Glomerular visceral epithelial cell (primary cell): ENCODE measurements around the gene GALNT2.

Experiments
- DNase-seq: peaks from one replicate; pipeline ENCODE4 v3.0.0-alpha.2; 2016; ENCODE audit errors: extremely low spot score

Gene GALNT2

DNA sequence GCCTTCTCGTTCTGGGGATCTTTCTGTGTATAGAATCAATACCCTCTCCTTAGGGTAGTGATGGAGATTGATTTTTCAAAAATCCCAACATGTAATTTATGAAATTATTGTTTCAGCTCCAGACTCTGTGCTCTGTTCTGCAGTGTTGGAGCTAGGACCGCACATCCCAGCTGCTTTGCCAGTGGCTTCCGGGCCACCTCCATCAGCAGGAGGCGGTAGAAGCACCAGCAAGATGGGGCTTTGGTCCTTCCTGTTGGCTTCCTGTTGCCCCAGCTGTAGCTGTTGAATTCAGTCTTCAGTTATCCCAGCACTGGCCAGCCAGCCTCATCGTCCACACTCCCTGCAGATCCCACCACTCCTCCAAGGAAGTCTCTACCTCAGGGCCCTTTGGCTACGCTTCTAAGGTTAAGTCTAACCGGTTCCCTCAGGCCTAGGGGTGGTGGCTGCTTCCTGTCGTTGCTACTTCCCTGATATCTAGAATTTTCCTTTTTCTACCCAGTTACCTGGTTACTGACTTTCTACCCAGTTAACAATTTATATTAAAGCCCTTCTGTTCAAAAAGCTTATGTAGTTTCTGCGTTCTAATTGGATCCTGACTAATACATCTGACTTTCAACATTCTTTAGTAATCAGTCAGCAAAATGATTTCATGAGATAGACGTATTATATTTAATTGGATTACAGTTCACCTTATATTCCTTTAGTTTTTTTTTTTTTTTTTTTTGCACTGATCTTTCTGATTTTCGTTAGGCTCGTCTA is 24.6 kb downstream of the GALNT2 start:
- DNase-seq: no peak

GRCh38 chr1:230094746-230095145 is 27.7 kb downstream of the GALNT2 start:
- no peak for DNase-seq

DNA sequence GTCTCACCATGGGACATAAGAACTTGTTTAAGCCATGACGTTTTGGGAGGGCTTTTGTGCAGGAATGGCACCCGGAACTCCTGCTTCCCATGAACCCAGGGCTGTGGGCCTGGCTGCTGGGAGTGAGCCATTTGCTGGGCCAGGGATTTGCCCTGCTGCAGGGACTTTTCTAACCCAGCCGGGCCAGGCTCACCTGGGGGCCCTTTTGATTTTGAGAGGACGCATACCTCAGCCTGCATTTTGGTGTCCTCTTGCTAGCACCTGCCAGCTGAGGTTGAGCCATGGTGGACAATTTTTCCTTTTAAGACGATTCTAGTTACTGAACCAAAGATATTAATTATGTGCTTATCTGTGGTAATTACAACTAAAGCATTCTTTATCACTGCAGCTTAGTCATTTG is 28.9 kb downstream of the GALNT2 start:
- DNase-seq: no peak

DNA sequence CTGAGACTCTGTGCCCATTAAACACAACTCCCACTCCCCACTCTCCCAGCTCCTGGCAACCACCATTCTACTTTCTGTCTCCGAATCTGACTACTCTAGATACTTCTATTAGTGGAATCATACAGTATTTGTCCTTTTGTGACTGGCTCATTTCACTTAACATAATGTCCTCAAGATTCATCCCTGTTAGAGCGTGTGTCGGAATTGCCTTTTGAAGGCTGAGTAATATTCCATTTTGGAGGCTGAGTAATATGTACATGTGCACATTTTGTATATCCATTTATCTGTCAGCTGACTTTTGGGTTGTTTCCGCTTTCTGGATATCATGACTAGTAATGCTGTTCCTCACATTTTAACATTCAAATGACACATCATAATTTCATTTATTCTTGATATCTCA is 30.3 kb downstream of the GALNT2 start:
- no peak for DNase-seq

DNA sequence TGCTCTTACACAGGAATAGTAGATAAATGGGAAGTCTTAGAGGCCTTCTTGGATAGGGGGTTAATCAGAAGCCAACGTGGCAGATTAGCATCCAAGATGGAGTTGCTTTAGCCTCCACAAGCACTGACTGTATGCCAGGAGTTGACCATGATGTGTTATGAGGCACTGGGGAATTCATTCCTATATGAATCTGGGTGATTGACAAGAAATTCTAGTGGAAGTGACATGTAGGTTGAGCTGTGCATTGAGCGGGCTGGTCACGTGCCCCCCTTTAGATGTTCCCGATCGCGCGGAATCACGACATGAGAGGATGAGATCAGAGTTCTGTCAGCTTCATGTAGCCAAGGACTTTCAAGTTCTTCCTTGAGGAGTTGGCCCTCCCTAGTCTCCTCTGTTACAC is 31.7 kb downstream of the GALNT2 start:
- DNase-seq: no peak

DNA sequence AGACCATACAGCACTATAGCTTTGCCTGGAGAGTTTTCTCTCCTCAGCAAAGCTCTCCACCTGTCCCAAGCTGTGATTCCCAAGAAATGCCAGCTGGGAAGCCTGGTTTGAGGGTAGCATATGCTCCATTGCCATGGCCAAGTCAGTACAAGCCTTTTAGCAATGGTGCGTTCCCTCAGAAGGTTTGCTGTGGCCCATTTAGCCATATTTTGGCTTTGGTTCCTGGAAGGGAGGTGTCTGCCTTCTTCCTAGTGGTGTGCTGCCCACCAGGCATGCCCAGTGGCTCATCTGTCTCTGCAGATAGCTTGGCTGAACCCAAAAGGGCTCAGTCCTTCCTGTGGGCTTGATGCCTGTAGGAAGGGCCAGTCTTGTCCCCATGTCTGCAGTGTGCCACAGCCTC is 32.4 kb downstream of the GALNT2 start:
- no peak for DNase-seq

- no peak for DNase-seq
Measured at GRCh38 chr1:230100932-230101331, 33.9 kb downstream of the GALNT2 start.

DNA sequence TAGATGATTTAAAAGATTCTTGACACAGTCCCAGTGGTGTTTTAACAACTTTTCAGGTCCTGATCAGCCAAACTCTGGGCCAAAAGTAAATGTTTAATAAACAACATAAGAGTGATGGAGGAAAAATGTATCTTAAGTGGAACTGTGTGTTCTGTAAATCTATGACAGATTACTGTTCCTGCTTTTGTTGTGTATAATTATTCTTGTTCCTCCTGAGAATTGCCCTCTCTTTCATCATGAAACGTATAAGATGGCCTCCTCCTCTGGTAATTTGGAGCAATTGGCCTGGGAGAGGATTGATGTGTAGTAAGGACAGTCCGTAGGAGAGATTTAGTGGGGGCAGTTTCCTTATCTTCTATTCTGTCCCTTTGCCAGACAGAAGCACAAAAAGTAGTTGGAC is 34.5 kb downstream of the GALNT2 start:
- DNase-seq: no peak

DNA sequence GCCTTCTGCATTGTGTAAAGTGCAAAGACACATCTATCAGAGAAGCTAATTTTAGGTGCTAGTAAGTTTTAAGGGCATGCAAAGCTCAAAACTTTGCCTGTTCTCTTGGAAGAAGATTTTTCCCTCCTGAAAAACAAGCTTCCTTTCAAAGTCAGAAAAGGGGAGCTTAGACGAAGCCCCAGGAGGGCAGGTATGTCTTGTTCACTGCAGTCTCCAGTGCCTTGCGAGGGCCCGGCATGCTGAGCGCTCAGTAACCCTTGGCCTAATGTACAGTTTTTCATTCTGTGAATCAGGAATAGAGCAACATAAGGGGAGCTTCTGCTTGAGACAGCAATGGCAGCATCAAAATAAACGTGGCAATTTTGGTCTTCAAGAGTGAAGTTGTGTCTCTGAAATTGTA is 35.0 kb downstream of the GALNT2 start:
- DNase-seq: no peak

DNA sequence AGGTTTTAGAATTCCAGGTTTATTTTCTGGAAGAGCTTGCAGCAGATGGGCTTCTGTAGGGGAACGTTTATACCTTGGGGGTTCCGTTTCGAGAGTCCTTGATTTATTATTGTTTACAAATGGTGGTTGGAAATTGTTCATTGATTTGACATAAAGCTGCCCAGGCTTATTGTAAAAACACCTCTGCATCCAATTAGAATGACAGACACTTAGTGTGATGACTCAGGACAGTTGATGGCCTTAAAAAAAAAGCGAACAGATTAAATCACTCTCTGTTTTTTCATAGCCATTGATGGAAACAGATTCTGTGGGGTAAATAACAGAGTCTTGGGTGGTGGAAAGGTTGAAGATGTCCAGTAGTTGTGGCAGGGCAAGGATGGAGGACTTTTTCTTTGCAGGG is 35.4 kb downstream of the GALNT2 start:
- no peak for DNase-seq

DNA sequence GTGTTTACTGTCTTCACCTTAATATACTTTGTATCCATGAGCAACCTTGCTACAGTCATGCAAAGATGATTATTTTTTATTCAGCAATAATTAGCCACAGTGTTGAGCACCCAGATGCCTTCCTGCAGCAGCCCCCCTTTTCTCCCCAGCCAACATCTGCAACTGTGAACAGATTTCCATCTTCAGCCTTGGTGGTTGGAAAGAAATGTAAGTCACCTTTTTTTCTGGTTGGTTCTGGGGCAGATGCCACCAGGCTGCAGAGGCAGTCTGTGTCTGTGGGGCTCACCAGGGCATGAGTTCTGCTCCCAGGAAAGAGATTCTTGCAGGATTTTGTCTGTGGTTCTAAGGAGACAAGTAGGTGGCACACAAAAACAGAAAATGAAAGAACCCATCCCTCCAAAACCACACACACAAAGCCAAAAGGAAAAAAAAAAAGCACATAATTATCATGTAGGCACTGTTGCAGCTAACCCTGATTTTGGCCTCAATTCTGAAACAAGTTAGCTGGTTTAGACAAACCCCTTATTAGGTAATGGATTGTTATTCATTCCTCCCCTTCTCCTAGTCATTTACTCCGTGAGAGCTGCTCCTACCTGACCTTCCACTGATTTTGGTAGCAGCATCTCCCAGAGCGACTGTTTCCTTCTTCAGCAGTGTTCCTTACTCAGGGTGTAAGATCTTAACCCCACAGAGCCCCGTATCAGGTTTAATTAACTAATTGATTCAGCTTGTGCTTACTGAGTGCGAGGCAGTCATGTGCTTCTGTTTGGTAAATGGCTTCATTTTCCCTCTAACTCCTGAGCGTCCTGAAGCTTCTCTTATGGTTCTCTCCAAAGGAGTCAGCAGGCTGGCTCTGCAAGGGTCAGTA is 36.5 kb downstream of the GALNT2 start:
- DNase-seq: no peak

- DNase-seq: peak; percentile 100
Measured at GRCh38 chr1:230104395-230105244, 37.6 kb downstream of the GALNT2 start.

- peak; percentile 33 for DNase-seq
Measured at GRCh38 chr1:230105245-230105753, 38.3 kb downstream of the GALNT2 start.

GRCh38 chr1:230105754-230106625 is 39.0 kb downstream of the GALNT2 start:
- peak; percentile 87 for DNase-seq

DNA sequence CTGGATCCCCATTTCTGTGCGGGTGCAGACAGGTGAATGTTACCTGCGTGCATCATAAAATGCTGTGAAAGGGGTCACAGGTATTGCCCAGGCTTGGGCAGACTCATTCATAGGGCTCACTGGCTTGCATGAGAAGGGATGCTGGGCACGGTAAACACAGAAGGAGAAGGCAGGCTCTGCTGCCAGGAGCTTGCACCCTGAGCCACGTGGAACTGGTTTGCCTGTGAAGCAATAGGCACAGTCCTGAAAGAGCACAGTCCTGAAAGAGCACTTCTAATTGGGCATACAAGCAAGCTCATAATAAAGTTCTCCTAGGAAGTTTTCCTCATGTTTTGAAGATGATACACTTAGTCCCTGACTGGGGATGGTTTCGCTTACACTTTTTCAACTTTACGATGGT is 40.9 kb downstream of the GALNT2 start:
- no peak for DNase-seq

DNA sequence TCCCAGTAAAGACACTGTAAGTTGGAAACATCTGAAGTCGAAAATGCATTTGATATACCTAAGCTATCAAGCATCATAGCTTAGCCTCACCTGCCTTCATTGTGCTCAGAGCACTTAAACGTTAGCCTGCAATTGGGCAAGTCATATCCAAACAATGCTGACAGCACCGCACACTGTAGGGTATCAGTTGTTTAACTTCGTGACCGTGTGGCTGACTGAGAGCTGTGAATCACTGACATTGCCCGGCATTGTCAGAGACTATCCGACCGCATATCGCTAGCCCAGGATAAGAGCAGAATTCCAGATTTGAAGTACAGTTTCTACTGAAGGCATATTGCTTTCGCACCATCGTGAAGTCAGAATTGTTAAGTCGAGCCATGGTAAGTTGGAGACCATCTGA is 41.5 kb downstream of the GALNT2 start:
- DNase-seq: no peak

DNA sequence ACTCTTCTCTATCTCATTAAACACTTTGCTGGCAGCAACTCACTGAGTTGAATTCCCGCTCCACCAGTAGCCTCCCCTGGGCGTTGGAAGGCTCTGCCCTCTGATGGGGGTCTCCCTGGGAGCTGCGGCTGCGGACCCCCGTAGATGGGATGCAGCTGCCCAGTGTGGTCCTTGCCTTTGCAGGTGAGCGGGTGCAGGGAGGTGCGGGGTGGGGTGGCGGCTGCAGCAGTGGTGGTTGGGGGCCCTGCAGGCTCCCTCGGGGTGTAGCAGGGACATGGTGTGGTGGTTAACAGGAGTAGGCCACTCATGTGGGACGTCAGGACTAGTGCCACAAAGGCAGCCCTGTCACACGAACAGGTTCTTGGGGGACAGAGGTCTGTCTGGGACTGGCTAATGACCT is 42.0 kb downstream of the GALNT2 start:
- DNase-seq: no peak

GRCh38 chr1:230109895-230110667 is 43.0 kb downstream of the GALNT2 start:
- DNase-seq: no peak

GRCh38 chr1:230110971-230111370 is 43.9 kb downstream of the GALNT2 start:
- DNase-seq: no peak

DNA sequence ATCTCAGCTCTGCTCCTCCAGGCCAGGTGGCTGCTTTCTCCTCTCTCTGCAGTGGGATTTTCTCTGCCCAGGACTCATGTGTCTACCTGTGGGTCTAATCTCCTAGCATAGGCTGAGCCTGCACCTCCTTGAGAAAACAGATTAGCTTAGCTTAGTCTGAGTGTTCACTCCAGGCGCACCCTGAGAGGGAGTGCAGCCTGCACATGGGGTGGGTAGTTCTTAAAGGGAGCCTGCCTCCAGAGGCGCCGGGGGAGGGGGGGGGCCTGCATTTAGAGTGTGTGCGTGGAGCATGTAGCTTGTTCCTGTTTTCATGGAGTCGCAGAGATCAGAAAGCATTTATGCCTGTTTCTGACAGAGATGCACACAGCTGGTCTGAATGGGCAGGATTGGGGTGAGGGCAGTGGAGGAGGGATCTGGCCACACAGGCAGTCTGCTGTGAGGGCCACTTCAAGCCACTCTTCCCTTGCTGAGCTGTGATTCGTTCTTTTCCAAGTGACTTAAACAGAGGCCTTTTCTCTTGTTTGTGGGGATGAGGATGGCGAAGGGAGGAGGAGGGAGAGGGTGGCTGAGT is 45.2 kb downstream of the GALNT2 start:
- no peak for DNase-seq
